Parathyroid adenoma (tissue), 2 donors: ENCODE data around the gene ASTN2.

Experiments used
- H2AFZ ChIP-seq: fragments of 300-600 bp; sonication (generic); one replicate; pipeline ENCODE4 v1.7.0; 2017; ENCODE audit warnings: antibody characterized with exemption, mild to moderate bottlenecking
- H3K27ac ChIP-seq: fragments of 300-600 bp; sonication (generic); one replicate; pipeline ENCODE4 v1.7.0; 2017
- H3K27me3 ChIP-seq: fragments of 300-600 bp; sonication (generic); one replicate; pipeline ENCODE4 v1.7.0; 2017; ENCODE audit warnings: low read length; ENCODE audit not compliant: control insufficient read depth, insufficient read depth
- H3K36me3 ChIP-seq: fragments of 300-600 bp; sonication (generic); one replicate; pipeline ENCODE4 v1.7.0; 2017; ENCODE audit warnings: low read length; ENCODE audit not compliant: control insufficient read depth, insufficient read depth
- H3K4me1 ChIP-seq: fragments of 300-600 bp; sonication (generic); one replicate; pipeline ENCODE4 v1.7.0; 2017; ENCODE audit warnings: control low read depth
- H3K4me2 ChIP-seq: fragments of 300-600 bp; sonication (generic); one replicate; pipeline ENCODE4 v1.7.0; 2017; ENCODE audit warnings: low read length
- H3K4me3 ChIP-seq: fragments of 300-600 bp; sonication (generic); one replicate; pipeline ENCODE4 v1.7.0; 2017; ENCODE audit warnings: low read depth, low read length
- H3K79me2 ChIP-seq: fragments of 300-600 bp; sonication (generic); one replicate; pipeline ENCODE4 v1.7.0; 2017; ENCODE audit warnings: control low read depth
- H3K9ac ChIP-seq: fragments of 300-600 bp; sonication (generic); one replicate; pipeline ENCODE4 v1.7.0; 2017; ENCODE audit warnings: mild to moderate bottlenecking
- H3K9me3 ChIP-seq: fragments of 300-600 bp; sonication (generic); one replicate; pipeline ENCODE4 v1.7.0; 2017; ENCODE audit warnings: low read length; ENCODE audit not compliant: control insufficient read depth
- TF ChIP-seq, protein P1 (sequence below): fragments of 300-600 bp; sonication (generic); IDR thresholded peaks from one replicate; pipeline ENCODE4 v1.7.0; 2017; ENCODE audit warnings: antibody characterized with exemption, mild to moderate bottlenecking
- donor health status: primary hyperparathyroidism.

The ASTN2 gene

DNA sequence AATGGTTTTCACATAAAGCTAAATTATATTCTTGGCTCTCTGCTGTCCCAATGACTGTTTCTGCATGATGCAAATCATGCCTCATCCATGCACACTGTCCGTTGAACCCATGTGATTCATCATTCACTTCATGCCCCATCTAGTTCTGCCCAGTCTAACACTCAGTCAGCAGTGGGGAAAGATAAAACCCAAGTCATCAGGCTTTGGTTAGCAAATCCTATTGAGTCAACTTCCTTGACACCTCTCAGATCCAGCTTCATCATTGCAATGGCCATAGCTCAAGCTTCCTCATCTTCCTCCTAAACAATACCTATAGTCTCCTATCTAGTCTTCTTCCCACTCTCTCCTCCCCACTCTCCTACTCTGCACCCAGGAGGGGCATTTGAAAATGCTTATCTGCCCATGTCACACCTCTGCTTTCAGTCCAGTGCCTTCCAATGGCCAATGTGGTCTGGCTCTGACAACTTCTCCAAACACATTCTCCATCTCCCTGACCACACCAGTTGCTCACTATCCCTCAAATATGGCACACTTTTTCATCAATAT lies 993.8 kb downstream of the ASTN2 start:
- no peaks in the 10 kb centered on the region for H3K9me3 ChIP-seq
- H3K79me2 ChIP-seq, result no peaks in the 10 kb centered on the region
- TF ChIP-seq, protein P1, sequence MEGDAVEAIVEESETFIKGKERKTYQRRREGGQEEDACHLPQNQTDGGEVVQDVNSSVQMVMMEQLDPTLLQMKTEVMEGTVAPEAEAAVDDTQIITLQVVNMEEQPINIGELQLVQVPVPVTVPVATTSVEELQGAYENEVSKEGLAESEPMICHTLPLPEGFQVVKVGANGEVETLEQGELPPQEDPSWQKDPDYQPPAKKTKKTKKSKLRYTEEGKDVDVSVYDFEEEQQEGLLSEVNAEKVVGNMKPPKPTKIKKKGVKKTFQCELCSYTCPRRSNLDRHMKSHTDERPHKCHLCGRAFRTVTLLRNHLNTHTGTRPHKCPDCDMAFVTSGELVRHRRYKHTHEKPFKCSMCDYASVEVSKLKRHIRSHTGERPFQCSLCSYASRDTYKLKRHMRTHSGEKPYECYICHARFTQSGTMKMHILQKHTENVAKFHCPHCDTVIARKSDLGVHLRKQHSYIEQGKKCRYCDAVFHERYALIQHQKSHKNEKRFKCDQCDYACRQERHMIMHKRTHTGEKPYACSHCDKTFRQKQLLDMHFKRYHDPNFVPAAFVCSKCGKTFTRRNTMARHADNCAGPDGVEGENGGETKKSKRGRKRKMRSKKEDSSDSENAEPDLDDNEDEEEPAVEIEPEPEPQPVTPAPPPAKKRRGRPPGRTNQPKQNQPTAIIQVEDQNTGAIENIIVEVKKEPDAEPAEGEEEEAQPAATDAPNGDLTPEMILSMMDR, result no peak
- no peaks in the 10 kb centered on the region for H3K27me3 ChIP-seq
- no peaks in the 10 kb centered on the region for H3K4me1 ChIP-seq
- H3K36me3 ChIP-seq, result no peaks in the 10 kb centered on the region
- no peak overlapping the region for H3K27ac ChIP-seq
- no peak overlapping the region for H3K4me2 ChIP-seq
- no peak overlapping the region for H3K9ac ChIP-seq
- H3K4me3 ChIP-seq, result no peak overlapping the region
- no peak overlapping the region for H2AFZ ChIP-seq

DNA sequence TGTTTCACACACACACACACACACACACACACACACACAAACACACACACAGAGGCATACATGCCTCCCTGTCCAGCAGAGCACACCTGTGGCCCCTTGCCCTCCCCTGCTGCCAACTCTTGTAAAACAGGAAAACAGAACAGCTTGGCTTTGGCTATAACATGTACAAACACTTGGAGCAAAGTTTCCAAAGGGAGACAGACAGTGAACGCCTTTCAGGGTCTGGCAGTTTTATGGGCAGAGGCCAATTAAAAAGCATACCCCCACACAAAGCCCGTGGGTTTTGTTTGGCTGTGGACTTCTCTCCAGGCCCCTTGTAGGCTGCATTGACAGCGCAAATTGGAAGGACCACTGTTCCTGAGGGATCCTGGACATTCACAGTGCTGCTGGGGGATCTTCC lies 995.7 kb downstream of the ASTN2 start:
- H3K27ac ChIP-seq, result no peak overlapping the region
- H2AFZ ChIP-seq, result no peak overlapping the region
- no peaks in the 10 kb centered on the region for H3K79me2 ChIP-seq
- H3K9ac ChIP-seq, result no peak overlapping the region
- no peak overlapping the region for H3K4me3 ChIP-seq
- H3K4me1 ChIP-seq, result no peaks in the 10 kb centered on the region
- no peaks in the 10 kb centered on the region for H3K27me3 ChIP-seq
- H3K9me3 ChIP-seq, result no peaks in the 10 kb centered on the region
- no peak overlapping the region for H3K4me2 ChIP-seq
- TF ChIP-seq, protein P1, result no peak
- H3K36me3 ChIP-seq, result no peaks in the 10 kb centered on the region

DNA sequence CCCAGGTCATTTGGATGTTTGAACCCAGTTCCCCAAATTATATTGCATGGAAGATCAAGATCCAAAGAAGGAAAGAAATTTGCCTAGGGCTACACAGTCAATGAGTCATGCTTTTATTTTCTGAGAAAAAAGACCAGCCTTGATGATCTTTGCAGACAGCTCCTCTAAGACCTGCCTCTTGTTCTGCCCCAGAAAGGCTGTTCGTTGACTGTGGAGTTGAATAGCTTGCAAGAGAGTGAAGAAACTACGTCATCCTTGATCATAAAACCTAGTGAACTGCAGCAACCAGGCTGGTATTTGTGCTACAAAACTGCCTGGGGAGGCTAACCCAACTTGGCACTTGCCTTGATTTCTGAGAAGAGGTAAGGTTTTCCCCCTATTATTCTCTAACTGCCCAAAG lies 997.4 kb downstream of the ASTN2 start:
- H3K36me3 ChIP-seq, result no peaks in the 10 kb centered on the region
- no peaks in the 10 kb centered on the region for H3K9me3 ChIP-seq
- no peak overlapping the region for H3K9ac ChIP-seq
- no peaks in the 10 kb centered on the region for H3K79me2 ChIP-seq
- H3K4me3 ChIP-seq, result no peak overlapping the region
- no peak overlapping the region for H3K4me2 ChIP-seq
- H3K27me3 ChIP-seq, result no peaks in the 10 kb centered on the region
- no peaks in the 10 kb centered on the region for H3K4me1 ChIP-seq
- TF ChIP-seq, protein P1, result no peak
- H2AFZ ChIP-seq, result no peak overlapping the region
- no peak overlapping the region for H3K27ac ChIP-seq

DNA sequence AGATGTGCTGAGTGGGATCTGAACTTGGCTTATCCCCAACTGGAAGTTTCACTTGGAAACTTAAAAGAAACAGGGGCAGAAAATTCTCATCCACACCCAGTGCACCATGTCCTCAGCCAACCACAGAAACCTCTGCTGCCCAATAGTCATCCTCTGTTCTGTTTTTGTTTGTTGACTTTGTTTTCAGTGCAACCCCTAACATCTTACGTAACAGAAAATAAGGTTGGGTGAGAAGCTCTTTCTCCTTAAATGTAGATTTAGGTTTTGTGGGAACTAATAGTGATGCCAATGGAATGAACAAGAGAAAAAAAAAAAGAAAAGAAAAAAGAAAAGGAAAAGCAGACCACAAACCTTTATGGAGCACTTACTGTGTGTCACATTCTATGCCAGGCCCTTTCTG lies 998.4 kb downstream of the ASTN2 start:
- H3K4me2 ChIP-seq, result no peak overlapping the region
- H3K4me3 ChIP-seq, result no peak overlapping the region
- H3K36me3 ChIP-seq, result no peaks in the 10 kb centered on the region
- H3K27me3 ChIP-seq, result no peaks in the 10 kb centered on the region
- H3K27ac ChIP-seq, result no peak overlapping the region
- no peaks in the 10 kb centered on the region for H3K79me2 ChIP-seq
- H2AFZ ChIP-seq, result no peak overlapping the region
- TF ChIP-seq, protein P1, result no peak
- H3K4me1 ChIP-seq, result no peaks in the 10 kb centered on the region
- H3K9me3 ChIP-seq, result no peaks in the 10 kb centered on the region
- no peak overlapping the region for H3K9ac ChIP-seq

DNA sequence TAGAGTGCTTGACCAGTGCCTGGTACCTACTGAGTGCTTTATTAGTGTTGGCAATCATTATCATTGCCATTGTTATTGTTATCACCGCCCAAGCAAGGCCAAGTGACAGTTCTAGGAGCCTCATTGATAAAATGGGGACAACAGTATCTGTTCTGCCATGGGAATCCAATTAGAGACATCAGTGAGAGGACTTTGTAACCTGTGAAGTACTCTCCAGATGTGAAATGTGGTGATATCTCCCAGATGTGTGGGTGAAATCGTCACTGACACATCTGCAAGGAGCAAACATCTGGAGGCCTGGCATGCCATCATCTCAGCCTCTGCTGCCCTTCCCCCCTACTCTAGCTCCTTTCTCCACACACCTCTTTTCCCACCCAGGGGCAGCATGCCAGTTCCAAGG lies 1000.5 kb downstream of the ASTN2 start:
- TF ChIP-seq, protein P1, result no peak
- H3K9ac ChIP-seq, result no peak overlapping the region
- H3K79me2 ChIP-seq, result no peaks in the 10 kb centered on the region
- H3K9me3 ChIP-seq, result no peaks in the 10 kb centered on the region
- no peak overlapping the region for H3K4me3 ChIP-seq
- no peak overlapping the region for H2AFZ ChIP-seq
- H3K4me2 ChIP-seq, result no peak overlapping the region
- H3K27ac ChIP-seq, result no peak overlapping the region
- H3K36me3 ChIP-seq, result no peaks in the 10 kb centered on the region
- no peaks in the 10 kb centered on the region for H3K4me1 ChIP-seq
- no peaks in the 10 kb centered on the region for H3K27me3 ChIP-seq
